ENCODE results near the gene AURKA. TPM values are rescaled to one million over a fixed set of nuclear protein-coding genes. Genes with fewer than 3 reads are reported as not detected.
A peak's percentile ranks its signal among the peaks of the same experiment; 100 is the strongest.

The AURKA gene
- total and polyA plus RNA-seq, 9 of the 15 experiments (the other 6 are each of a cell fraction or from before 2014, with no cell fraction given), result 72.7 to 162 (median 113) TPM

DNA sequence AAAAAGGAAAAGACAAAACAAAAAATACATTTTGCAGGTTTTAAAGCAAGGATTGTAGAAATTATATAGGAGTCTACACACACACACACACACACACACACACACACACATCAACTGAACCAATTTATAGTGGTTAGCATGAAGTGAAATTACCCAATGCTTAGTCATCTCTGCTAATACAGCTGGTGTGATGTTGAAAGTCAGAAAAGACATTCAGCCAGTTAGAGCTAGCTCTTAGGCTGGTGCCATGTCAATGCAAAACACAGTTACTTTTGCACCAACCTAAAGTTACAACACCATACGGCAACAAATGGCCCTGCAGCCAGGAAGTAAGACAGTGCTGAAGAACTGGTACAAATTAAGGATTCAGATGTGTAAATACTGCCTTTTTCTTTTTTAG, 18.1 kb downstream of the AURKA start:
- Histone ChIP-seq H3K4me3 (no peak overlapping the region), H3K4me2 (ENCODE audit: insufficient read depth, low read length) (no peak overlapping the region), H3K9ac (ENCODE audit: insufficient read depth in 1 of 2, low read depth in 2 of 2, low read length in 2 of 2) (no peak overlapping the region), H3K27ac (ENCODE audit: extremely low read depth, low read depth, low read length) (no peak overlapping the region; the same call in 2 of the 3 replicates), H3K79me2 (ENCODE audit: control insufficient read depth, insufficient read depth, low read length) (peaks cover 66% of the 10 kb centered on the region), H3K36me3 (ENCODE audit: control insufficient read depth, insufficient read depth, low read length) (peaks cover 96% of the 10 kb centered on the region), H4K20me1 (replicated peaks; ENCODE audit: control insufficient read depth, insufficient read depth, low read length) (no peaks in the 10 kb centered on the region; the same call in 1 of the 2 replicates), H3K4me1 (replicated peaks in 1 of 2; ENCODE audit: control insufficient read depth in 2 of 2, insufficient read depth in 2 of 2, low read length in 2 of 2) (peaks cover 0 to 3% of the 10 kb centered on the region in 2 experiments; a peak in 1 of 5 replicates), H3K27me3 (ENCODE audit: control insufficient read depth in 2 of 2, insufficient read depth in 2 of 2, low read length in 2 of 2) (no peaks in the 10 kb centered on the region), H3K9me3 (replicated peaks; ENCODE audit: control insufficient read depth, insufficient read depth, low read depth, low read length) (no peaks in the 10 kb centered on the region), H3K9me1 (ENCODE audit: control insufficient read depth, insufficient read depth, low read length) (no peaks in the 10 kb centered on the region), H2AFZ (ENCODE audit: low read depth, low read length) (no peak overlapping the region)
- BruUV-seq (replicated peaks), result no TSS peak
- ATAC-seq (peak; percentile 19; the same call in 1 of the 3 replicates), FAIRE-seq (peak; percentile 56), DNase-seq (ENCODE audit: extremely low read depth in 1 of 4, low spot score in 3 of 4) (peak in 1 of 4 experiments; percentile 18)
- ChIA-PET POLR2A (interaction anchor here (1.2 to 1.8 kb wide), 4 partner anchors 9 to 96 kb away, joined by 3 to 4 read pairs (median 4); no protein-coding TSS in a partner anchor), CTCF (ENCODE audit: low intra/inter-chr PET ratio) (no interaction called here)
- 73% methylated on average over 1 of the region's 1 CpG for WGBS (ENCODE audit: insufficient coverage, low coverage, missing lambda C conversion rate)
- intact Hi-C loops (cut with micrococcal nuclease) (no loop called here), in situ Hi-C loops (cut with MboI) (loop anchor here (25.0 kb wide), 1 partner anchor 1287 kb away; no protein-coding TSS in a partner anchor)
- no peak for TF ChIP-seq FUS (optimal IDR thresholded peaks at IDR 0.05; ENCODE audit: low read depth, low read length)
- TF ChIP-seq DACH1 (IDR thresholded peaks at IDR 0.05; ENCODE audit: partially characterized antibody), result peak; percentile 18
- TF ChIP-seq NFE2 (IDR thresholded peaks at IDR 0.05; ENCODE audit: low read depth), result peak; percentile 50
- no peak for TF ChIP-seq ZNF79 (CRISPR knock-in tag; IDR thresholded peaks at IDR 0.05; ENCODE audit: low read depth)
- peak; percentile 35 for TF ChIP-seq ARID1B (IDR thresholded peaks at IDR 0.05)
- TF ChIP-seq CEBPG (CRISPR knock-in tag; IDR thresholded peaks at IDR 0.05), result no peak
- peak; percentile 45 to 73; a peak in 2 of 4 replicates for TF ChIP-seq CEBPG (tag; conservative IDR thresholded peaks at IDR 0.05 in 1 of 2, IDR thresholded peaks at IDR 0.05 in 1 of 2)
- TF ChIP-seq, protein P1, sequence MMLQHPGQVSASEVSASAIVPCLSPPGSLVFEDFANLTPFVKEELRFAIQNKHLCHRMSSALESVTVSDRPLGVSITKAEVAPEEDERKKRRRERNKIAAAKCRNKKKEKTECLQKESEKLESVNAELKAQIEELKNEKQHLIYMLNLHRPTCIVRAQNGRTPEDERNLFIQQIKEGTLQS (IDR thresholded peaks at IDR 0.05), result peak; percentile 49; the same call in 1 of the 2 replicates
- TF ChIP-seq, protein P1 (CRISPR knock-in tag; conservative IDR thresholded peaks at IDR 0.05), result no peak
- TF ChIP-seq, protein P2, sequence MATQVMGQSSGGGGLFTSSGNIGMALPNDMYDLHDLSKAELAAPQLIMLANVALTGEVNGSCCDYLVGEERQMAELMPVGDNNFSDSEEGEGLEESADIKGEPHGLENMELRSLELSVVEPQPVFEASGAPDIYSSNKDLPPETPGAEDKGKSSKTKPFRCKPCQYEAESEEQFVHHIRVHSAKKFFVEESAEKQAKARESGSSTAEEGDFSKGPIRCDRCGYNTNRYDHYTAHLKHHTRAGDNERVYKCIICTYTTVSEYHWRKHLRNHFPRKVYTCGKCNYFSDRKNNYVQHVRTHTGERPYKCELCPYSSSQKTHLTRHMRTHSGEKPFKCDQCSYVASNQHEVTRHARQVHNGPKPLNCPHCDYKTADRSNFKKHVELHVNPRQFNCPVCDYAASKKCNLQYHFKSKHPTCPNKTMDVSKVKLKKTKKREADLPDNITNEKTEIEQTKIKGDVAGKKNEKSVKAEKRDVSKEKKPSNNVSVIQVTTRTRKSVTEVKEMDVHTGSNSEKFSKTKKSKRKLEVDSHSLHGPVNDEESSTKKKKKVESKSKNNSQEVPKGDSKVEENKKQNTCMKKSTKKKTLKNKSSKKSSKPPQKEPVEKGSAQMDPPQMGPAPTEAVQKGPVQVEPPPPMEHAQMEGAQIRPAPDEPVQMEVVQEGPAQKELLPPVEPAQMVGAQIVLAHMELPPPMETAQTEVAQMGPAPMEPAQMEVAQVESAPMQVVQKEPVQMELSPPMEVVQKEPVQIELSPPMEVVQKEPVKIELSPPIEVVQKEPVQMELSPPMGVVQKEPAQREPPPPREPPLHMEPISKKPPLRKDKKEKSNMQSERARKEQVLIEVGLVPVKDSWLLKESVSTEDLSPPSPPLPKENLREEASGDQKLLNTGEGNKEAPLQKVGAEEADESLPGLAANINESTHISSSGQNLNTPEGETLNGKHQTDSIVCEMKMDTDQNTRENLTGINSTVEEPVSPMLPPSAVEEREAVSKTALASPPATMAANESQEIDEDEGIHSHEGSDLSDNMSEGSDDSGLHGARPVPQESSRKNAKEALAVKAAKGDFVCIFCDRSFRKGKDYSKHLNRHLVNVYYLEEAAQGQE (IDR thresholded peaks at IDR 0.05; ENCODE audit: borderline replicate concordance), result peak; percentile 12; the same call in 1 of the 2 replicates
- TF ChIP-seq, protein P2 (CRISPR knock-in tag; IDR thresholded peaks at IDR 0.05; ENCODE audit: low read depth), result no peak
- TF ChIP-seq JUND (IDR thresholded peaks at IDR 0.05; ENCODE audit: borderline replicate concordance, low read depth, low read length), result peak; percentile 14; the same call in 1 of the 2 replicates
- 0 out of 3 replicates have a peak, but pooled peaks have one; percentile 15 for TF ChIP-seq JUND (tag; IDR thresholded peaks at IDR 0.05; ENCODE audit: borderline replicate concordance, low read depth, low read length)
- peak; percentile 65 for TF ChIP-seq CEBPB (tag; IDR thresholded peaks at IDR 0.05)
- no peak for TF ChIP-seq KDM2B (CRISPR knock-in tag; IDR thresholded peaks at IDR 0.05)
- peak; percentile 45; the same call in 1 of the 2 replicates for TF ChIP-seq ZNF316 (IDR thresholded peaks at IDR 0.05)

Data from K562 (cell line).